SU-DHL-6 (cell line): ENCODE measurements around the gene NINL.

Experiments
- H2AFZ ChIP-seq: fragments of 200-600 bp; sonication (generic); 2 replicates; pipeline ENCODE4 v1.6.1; 2014; ENCODE audit warnings: low read depth, mild to moderate bottlenecking, moderate library complexity, mixed read lengths, antibody characterized with exemption, low read length; ENCODE audit not compliant: severe bottlenecking
- H3F3A ChIP-seq: fragments of 200-600 bp; shearing (Covaris generic); 2 replicates; pipeline ENCODE4 v1.6.0; 2016; ENCODE audit warnings: antibody characterized with exemption, mild to moderate bottlenecking; ENCODE audit not compliant: insufficient read depth
- H3K27ac ChIP-seq: fragments of 200-600 bp; sonication (generic); 2 replicates; pipeline ENCODE4 v1.5.1; 2016; ENCODE audit warnings: low read depth, mild to moderate bottlenecking, low read length, moderate library complexity, mixed read lengths
- H3K27me3 ChIP-seq: fragments of 200-600 bp; sonication (generic), shearing (Covaris generic); 2 replicates; pipeline ENCODE4 v1.6.0; 2014; ENCODE audit warnings: mild to moderate bottlenecking, low read length
- H3K36me3 ChIP-seq: fragments of 200-600 bp; sonication (generic); 2 replicates; pipeline ENCODE4 v1.6.1; 2014; ENCODE audit warnings: mild to moderate bottlenecking, low read length, mixed read lengths
- H3K4me2 ChIP-seq: fragments of 300-600, 200-600 bp; shearing (Covaris generic), sonication (generic); 2 replicates; pipeline ENCODE4 v1.6.0; 2014; ENCODE audit warnings: low read length, low read depth, mild to moderate bottlenecking; ENCODE audit not compliant: poor library complexity, severe bottlenecking
- H3K4me3 ChIP-seq: fragments of 200-600 bp; sonication (generic); 2 replicates; pipeline ENCODE4 v1.5.1; 2014; ENCODE audit warnings: antibody characterized with exemption, low read length, mild to moderate bottlenecking, mixed read lengths; ENCODE audit not compliant: insufficient read depth, poor library complexity, severe bottlenecking
- H3K79me2 ChIP-seq: fragments of 200-600 bp; sonication (generic); 2 replicates; pipeline ENCODE4 v1.6.1; 2014; ENCODE audit warnings: mild to moderate bottlenecking, low read length, moderate library complexity; ENCODE audit not compliant: insufficient read depth
- H3K9ac ChIP-seq: fragments of 200-600 bp; sonication (generic); 2 replicates; pipeline ENCODE4 v1.7.0; 2014; ENCODE audit warnings: mild to moderate bottlenecking, low read length
- H3K9me2 ChIP-seq: fragments of 200-600 bp; sonication (generic); replicated peaks from 2 replicates; pipeline ENCODE4 v1.6.1; 2014; ENCODE audit warnings: low read length; ENCODE audit not compliant: insufficient read depth
- H3K9me3 ChIP-seq: fragments of 200-600 bp; sonication (generic); 2 replicates; pipeline ENCODE4 v1.6.1; 2014; ENCODE audit warnings: low read length, mixed read lengths; ENCODE audit not compliant: insufficient read depth
- H4K20me1 ChIP-seq: fragments of 200-600 bp; sonication (generic); 2 replicates; pipeline ENCODE4 v1.6.1; 2014; ENCODE audit warnings: low read depth, mild to moderate bottlenecking, antibody characterized with exemption, low read length, moderate library complexity, mixed read lengths
- EZH2phosphoT487 ChIP-seq: fragments of 200-600 bp; sonication (generic), shearing (Covaris generic); conservative IDR thresholded peaks from 2 replicates; pipeline ENCODE4 v1.6.1; 2018; ENCODE audit warnings: mild to moderate bottlenecking, antibody characterized with exemption, low read length, moderate library complexity, mixed read lengths
- TF ChIP-seq, protein P1 (sequence below): fragments of 200-600 bp; sonication (generic); IDR thresholded peaks from one replicate; pipeline ENCODE4 v1.5.1; 2017; ENCODE audit warnings: antibody characterized with exemption, mild to moderate bottlenecking, low read length, moderate library complexity; ENCODE audit not compliant: insufficient read depth, poor library complexity, severe bottlenecking

Gene NINL

DNA sequence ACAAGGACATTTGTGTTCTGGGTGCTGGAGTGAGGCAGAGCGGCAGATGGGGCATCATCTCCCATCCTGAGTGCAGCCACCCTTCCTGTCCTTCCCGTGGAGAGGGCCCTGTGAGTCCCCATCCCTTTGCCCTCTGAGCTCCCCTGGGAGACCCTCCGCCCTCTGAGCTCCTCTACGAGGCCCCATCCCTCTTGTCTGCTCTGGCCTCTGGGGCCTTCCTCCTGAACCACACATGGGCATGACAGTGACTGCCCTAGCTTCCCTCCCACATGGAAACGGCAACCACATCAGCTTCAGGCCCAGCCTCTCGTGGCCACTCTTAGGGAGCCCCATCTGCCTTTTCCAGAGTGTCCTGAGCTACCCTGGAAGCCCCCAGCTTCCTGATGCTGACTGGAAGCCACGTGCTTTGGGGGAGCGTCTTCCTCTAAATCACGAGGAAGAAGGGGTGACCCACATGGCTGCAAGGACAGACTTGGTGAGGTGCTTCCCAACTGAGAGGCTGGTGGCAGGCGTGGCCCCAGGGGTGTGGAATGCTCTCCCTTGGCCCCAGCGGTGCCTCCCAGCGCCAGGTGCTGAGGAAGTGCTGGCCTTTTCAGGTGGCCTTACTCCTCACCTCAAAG is 125.3 kb downstream of the NINL start:
- Histone ChIP-seq H3K36me3 (no peaks in the 10 kb centered on the region), H3K27me3 (no peaks in the 10 kb centered on the region), H3F3A (no peaks in the 10 kb centered on the region), H3K4me3 (no peak overlapping the region), H3K9me2 (no peaks in the 10 kb centered on the region), H3K9ac (no peak overlapping the region), H3K9me3 (no peaks in the 10 kb centered on the region), H3K4me2 (no peak overlapping the region), H3K27ac (no peak overlapping the region), H4K20me1 (no peaks in the 10 kb centered on the region), H3K79me2 (no peaks in the 10 kb centered on the region), H2AFZ (no peak overlapping the region)
- TF ChIP-seq, protein P1, sequence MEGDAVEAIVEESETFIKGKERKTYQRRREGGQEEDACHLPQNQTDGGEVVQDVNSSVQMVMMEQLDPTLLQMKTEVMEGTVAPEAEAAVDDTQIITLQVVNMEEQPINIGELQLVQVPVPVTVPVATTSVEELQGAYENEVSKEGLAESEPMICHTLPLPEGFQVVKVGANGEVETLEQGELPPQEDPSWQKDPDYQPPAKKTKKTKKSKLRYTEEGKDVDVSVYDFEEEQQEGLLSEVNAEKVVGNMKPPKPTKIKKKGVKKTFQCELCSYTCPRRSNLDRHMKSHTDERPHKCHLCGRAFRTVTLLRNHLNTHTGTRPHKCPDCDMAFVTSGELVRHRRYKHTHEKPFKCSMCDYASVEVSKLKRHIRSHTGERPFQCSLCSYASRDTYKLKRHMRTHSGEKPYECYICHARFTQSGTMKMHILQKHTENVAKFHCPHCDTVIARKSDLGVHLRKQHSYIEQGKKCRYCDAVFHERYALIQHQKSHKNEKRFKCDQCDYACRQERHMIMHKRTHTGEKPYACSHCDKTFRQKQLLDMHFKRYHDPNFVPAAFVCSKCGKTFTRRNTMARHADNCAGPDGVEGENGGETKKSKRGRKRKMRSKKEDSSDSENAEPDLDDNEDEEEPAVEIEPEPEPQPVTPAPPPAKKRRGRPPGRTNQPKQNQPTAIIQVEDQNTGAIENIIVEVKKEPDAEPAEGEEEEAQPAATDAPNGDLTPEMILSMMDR = no peak
- no peak for TF ChIP-seq EZH2phosphoT487

DNA sequence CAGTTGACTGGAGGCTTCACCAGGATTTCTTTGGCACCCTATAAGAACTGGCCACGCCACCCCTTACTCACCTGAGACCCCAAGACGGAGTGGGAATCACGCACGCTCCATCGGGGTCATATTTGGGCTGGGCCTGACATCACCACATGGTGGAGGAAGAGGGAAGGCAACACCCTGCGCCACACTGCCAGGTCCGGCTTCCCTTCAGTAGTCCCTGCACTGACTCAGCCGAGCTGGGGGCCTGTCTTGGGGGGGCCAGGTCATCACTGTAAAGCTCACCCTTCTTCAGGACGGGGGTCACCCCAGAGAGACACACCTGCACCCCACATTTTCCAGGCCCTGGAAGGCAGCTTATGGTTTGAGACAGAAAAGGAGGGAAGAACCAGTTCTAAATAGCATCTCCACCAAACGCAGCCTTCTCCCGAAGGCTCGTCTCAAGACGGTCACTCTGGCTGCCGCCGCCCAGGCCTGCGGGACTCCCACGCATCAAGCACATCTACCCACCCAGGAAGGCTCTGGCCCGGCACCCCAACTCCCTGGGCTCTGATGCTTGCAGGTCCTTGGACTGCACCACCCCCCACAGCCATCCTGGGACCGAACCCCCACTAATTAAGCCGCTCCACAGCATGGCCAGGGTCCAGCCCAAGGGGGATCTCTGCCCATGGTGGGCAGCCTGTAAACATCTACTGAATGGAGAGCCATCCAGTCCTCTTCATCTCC is 126.1 kb downstream of the NINL start:
- Histone ChIP-seq H3F3A (no peaks in the 10 kb centered on the region), H3K4me2 (no peak overlapping the region), H2AFZ (no peak overlapping the region), H3K36me3 (no peaks in the 10 kb centered on the region), H3K79me2 (no peaks in the 10 kb centered on the region), H3K9ac (no peak overlapping the region), H4K20me1 (no peaks in the 10 kb centered on the region), H3K9me3 (no peaks in the 10 kb centered on the region), H3K9me2 (no peaks in the 10 kb centered on the region), H3K27ac (no peak overlapping the region), H3K27me3 (no peaks in the 10 kb centered on the region), H3K4me3 (no peak overlapping the region)
- no peak for TF ChIP-seq EZH2phosphoT487
- TF ChIP-seq, protein P1 = no peak

GRCh38 chr20:25457886-25458680 is 127.2 kb downstream of the NINL start:
- no peak for TF ChIP-seq EZH2phosphoT487
- TF ChIP-seq, protein P1 = no peak
- Histone ChIP-seq H3K4me2 (no peak overlapping the region), H3F3A (no peaks in the 10 kb centered on the region), H3K27ac (no peak overlapping the region), H3K36me3 (no peaks in the 10 kb centered on the region), H2AFZ (no peak overlapping the region), H3K9ac (no peak overlapping the region), H3K4me3 (no peak overlapping the region), H3K27me3 (no peaks in the 10 kb centered on the region), H4K20me1 (no peaks in the 10 kb centered on the region), H3K9me2 (no peaks in the 10 kb centered on the region), H3K9me3 (no peaks in the 10 kb centered on the region), H3K79me2 (no peaks in the 10 kb centered on the region)
